Fibroblast of villous mesenchyme (primary cell): ENCODE data around the gene SORBS1. TPM values are rescaled to one million over a fixed set of nuclear protein-coding genes. Genes with fewer than 3 reads are reported as not detected.

Experiments
- DNase-seq: peaks from one replicate; pipeline ENCODE4 v3.0.0-alpha.2; 2010; ENCODE audit warnings: low read depth
- H3K4me3 ChIP-seq: 2 replicates; pipeline ENCODE4 v1.5.1; 2011; ENCODE audit warnings: low read depth, mild to moderate bottlenecking, low read length
- CTCF ChIP-seq: IDR thresholded peaks from 2 replicates; pipeline ENCODE4 v1.5.1; 2012; ENCODE audit warnings: low read depth, mild to moderate bottlenecking, low read length; ENCODE audit not compliant: insufficient read depth
- total RNA-seq: library from RNA; depleted of rRNA; stranded (reverse); fragments of >200 nt; gene quantifications from 2 replicates; pipeline ENCODE4 v1.2.3, GENCODE V29; 2012

SORBS1 gene
- total RNA-seq, 1 donor, result 8.2 TPM

GRCh38 chr10:95265572-95265971 lies 295.6 kb downstream of the SORBS1 start:
- no peak for TF ChIP-seq CTCF
- DNase-seq, result no peak
- H3K4me3 ChIP-seq, result no peak overlapping the region

- no peak for DNase-seq
- TF ChIP-seq CTCF, result no peak
These were observed 296.7 kb downstream of the SORBS1 start for GRCh38 chr10:95264227-95265051.

GRCh38 chr10:95263864-95264226 lies 297.3 kb downstream of the SORBS1 start:
- DNase-seq, result no peak

More at GRCh38 chr10:95264227-95265051, 296.7 kb downstream of the SORBS1 start:
- H3K4me3 ChIP-seq, result no peak overlapping the region

GRCh38 chr10:95262763-95263518 lies 298.2 kb downstream of the SORBS1 start:
- no peak overlapping the region for H3K4me3 ChIP-seq
- no peak for DNase-seq
- TF ChIP-seq CTCF, result no peak

More at GRCh38 chr10:95263864-95264226, 297.3 kb downstream of the SORBS1 start:
- no peak for TF ChIP-seq CTCF
- H3K4me3 ChIP-seq, result no peak overlapping the region

GRCh38 chr10:95261926-95262325 lies 299.2 kb downstream of the SORBS1 start:
- H3K4me3 ChIP-seq, result no peak overlapping the region
- TF ChIP-seq CTCF, result no peak
- DNase-seq, result no peak

Other genes with a start within 250 kb of the SORBS1 start
- gene ALDH18A1, start 95.3 kb upstream of the SORBS1 start, total RNA-seq, result 107 and 154 TPM in 2 replicates
- 27.4 and 39.7 TPM in 2 replicates for gene TCTN3, start 132.6 kb upstream of the SORBS1 start, total RNA-seq
- 0.86 and 1.3 TPM in 2 replicates for gene ENTPD1, start 194.8 kb upstream of the SORBS1 start, total RNA-seq